GM20431 (cell line): ENCODE results near the gene SSB.
"Not testable (repeated sequence)": the region's sequence is repeated elsewhere in the genome, so short reads cannot be mapped to it uniquely, and the experiment has no call there.

Experiments
- in situ Hi-C: fragments of 300-500 bp; cut with MseI, MboI; formaldehyde crosslinking; loops from one replicate; pipeline ENCODE4 v1.15.0; 2020; ENCODE audit warnings: low sequenced_read_pairs; ENCODE audit not compliant: unreplicated experiment

SSB gene

DNA sequence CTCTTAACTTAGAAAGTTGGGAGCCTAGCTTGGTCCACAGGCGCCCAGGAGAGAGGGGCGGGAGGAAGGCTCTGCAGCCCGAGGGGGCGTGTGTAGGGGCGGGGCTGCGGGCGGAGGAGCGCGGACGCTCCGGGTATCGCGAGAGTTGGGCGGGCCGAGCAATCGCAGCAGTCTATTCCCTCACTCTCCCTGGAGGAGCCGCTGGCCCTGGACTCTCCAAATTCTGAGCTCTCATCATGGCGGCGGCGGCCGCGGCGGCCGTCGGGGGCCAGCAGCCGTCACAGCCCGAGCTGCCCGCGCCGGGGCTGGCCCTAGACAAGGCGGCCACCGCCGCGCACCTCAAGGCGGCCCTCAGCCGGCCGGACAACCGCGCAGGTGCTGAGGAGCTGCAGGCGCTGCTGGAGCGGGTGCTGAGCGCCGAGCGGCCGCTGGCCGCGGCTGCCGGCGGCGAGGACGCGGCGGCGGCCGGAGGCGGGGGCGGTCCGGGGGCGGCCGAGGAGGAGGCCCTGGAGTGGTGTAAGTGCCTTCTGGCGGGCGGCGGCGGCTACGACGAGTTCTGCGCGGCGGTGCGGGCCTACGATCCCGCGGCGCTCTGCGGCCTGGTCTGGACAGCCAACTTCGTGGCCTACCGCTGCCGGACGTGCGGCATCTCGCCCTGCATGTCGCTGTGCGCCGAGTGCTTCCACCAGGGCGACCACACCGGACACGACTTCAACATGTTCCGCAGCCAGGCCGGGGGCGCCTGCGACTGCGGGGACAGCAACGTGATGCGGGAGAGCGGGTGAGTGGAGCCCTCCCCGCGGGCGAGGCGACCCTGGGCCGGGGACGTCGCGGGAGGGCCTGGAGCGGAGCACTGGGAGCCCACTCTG lies 28.8 kb downstream of the SSB start, which contains the start of gene UBR3:
Gene UBR3, plus strand, starts transcription at position 183 of the 869 bp plus-strand sequence. Its CDS starts 54 bp downstream, at position 237.
- in situ Hi-C loops: no loop called here

DNA sequence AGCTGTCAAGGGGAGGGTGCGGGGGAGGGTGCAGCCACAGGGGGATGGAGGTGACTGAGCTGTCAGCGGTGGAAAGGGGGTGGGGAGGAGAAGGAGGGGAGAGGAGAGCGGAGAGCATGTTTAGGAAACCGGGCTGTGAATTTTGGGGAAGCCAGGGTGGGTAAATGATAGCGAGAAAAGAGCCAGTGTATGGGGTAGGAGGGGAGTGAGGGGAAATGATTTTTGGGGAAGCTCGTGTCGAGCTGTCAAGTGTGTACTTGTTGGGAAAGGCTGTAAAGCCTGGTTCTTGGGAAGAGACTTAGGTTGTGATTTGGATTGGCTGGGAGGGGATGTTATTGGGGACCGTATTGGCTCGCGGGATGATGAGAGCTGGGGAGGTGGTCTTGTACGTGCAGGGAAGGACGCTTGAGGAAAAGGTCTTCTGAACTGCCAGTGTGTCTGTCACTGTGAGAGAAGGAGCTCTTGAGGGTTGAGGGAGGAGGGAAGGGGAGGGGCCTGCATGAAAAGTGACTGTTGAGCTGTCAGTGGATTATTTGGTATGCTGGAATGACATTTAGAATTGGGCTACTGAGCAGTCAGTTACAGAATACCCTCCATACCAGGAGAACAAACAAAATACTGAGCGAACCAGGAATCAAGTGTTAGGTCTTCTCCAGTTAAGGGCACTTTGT lies 29.6 kb downstream of the SSB start:
- in situ Hi-C loops: no loop called here

DNA sequence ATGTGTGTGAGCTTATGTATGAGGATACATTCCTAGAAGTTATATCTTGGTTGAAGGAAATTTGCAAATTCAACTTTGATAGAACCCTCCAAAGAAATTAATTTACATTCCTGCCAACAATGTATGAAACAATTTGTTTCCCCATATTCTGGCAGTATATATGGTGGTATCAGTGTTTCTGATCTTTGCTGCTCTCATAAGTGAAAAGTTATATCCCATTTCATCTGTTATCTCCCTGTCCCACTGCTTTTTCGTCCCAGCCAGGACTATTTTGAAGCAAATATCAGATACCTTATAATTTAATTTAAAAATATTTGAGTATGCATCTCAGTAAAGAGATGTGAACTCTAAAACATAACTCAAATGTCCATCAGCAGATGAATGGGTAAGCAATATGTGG lies 35.7 kb downstream of the SSB start:
- in situ Hi-C loops: no loop called here

DNA sequence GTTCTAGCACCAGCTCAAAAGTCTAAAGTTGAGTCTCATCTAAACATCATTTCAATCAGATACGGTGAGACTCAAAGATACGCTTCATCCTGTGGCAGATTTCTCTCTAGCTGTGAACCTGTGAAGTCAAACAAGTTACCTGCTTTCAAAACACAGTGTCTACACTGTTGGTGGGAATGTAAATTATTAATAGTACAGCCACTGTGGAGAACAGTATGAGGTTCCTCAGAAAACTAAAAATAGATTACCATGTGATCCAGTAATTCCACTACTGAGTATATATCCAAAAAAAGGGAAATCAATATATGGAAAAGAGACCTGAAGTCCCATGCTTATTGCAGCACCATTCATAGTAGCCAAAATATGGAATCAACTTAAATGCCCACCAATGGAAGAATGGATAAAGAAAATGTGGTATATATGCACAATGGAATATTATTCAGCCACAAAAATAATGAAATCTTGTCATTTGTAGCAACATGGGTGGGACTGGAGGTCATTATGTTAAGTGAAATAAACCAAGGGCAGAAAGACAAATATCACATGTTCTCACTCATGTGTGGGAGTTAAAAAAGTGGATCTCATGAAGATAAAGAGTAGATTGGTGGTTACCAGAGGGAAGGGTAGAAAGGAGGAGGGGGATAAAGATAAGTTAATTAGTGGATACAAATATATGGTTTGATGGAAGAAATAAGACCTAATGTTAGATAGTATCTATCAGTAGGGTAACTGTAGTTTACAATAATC lies 40.2 kb downstream of the SSB start:
- in situ Hi-C loops: no loop called here

DNA sequence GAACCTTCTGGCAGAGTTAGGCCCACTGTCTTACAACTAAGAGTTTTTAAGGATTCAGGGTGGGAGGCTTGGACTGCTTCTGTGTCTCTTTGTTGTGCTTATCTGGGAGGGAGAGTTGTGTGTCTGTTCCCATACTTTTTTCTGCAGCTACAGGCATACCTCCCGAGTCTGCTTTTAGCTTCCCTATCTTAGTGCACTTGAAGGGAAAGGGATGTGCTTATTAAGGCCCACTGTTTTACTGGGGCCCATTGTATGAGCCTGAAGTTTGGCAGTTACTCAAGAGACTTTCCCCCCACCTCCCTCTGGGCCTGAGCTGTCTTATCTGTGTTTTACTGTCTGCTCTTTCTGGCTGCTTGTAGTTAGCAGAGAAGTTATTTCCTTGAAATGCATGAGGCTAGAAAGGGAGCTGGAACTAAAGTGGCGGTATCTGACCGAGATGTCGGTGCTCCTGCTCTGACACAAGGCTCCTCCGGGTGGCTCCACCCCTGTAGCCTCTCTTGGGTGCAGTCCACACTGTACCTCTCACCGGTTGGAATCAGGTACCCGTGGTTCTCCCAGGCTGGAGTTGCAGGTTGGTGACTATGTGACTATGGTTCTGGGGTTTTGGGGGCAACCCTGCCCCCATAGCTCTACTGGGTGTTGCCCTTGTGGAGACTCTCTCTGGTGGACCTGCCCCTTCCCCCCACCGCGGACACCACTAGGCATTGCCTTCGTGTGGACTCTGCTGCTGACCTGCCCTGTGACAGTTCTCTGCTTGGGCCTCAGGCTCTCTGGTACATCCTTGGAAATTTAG lies 41.5 kb downstream of the SSB start:
- in situ Hi-C loops: no loop called here

DNA sequence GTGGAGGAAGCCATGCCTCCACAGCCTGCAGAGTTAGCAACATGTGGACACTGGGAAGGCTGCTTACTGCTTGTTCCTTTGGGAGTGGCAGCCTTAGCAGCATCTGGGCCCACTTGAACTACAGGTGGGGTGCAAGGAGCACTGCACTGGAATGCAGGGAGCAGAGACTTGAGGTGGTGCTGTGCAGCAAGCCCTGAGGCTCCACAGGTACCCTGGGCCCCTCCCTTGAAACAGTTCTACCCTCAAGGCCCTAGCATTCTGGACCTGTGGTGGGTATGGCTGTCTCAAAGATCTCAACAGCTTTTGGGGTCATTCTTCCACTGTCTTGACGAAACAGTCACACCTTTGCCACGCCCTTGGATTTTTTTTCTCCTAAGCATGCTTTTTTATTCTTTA lies 42.1 kb downstream of the SSB start:
- in situ Hi-C loops: no loop called here

DNA sequence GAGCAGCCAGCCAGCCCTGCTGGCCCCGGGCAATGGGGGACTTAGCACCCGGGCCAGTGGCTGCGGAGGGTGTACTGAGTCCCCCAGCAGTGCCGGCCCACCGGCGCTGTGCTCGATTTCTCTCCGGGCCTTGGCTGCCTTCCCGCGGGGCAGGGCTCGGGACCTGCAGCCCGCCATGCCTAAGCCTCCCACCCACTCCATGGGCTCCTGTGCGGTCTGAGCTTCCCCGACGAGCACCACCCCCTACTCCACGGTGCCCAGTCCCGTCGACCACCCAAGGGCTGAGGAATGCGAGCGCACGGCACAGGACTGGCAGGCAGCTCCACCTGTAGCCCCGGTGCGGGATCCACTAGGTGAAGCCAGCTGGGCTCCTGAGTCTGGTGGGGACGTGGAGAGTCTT lies 43.0 kb downstream of the SSB start:
- in situ Hi-C loops: not testable (repeated sequence)

DNA sequence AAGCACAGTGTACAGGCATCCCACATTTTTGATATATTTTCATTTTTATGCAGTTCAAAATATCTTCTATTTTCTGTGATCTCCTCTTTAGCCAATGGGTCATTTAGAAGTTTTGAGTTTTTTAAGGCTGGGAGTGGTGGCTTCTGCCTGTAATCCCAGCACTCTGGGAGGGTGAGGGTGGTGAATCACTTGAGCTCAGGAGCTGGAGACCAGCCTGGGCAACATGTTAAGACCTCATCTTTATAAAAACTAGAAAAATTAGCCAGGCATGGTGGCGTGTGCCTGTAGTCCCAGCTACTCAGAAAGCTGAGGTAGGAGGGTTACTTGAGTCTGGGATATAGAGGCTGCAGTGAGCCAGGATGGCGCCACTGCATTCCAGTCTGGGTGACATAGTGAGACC lies 46.3 kb downstream of the SSB start:
- in situ Hi-C loops: no loop called here

DNA sequence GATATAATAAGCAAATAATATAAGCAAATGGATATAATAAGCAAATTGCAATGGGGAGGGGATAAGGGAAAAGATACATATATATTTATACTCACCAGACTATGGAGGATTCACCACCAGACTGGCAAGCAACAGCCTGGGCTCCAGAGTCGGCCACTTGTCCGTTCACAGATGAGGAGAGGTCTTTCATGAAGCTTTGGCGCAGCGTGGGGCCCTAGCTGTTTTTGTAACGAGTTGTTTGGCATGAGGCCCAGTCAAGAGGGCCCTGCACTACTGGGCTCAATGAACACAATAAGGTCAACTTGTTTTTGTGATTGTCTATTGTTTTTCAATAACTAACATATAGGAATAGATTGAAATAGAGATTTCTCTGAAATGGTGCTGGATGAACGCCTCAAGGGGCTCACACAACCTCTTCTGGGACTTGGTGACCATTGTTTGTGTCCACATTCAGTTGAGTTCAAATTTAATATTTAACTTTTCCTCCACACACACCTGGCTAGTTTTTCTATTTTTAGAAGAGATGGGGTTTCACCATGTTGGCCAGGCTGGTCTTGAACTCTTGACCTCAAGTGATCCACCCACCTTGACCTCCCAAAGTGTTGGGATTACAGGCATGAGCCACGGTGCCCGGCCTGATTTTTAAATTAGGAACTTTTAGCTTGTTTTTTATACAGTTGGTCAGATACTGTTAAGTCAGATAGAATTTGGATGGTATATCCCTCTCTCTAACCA lies 50.5 kb downstream of the SSB start:
- in situ Hi-C loops: not testable (repeated sequence)

DNA sequence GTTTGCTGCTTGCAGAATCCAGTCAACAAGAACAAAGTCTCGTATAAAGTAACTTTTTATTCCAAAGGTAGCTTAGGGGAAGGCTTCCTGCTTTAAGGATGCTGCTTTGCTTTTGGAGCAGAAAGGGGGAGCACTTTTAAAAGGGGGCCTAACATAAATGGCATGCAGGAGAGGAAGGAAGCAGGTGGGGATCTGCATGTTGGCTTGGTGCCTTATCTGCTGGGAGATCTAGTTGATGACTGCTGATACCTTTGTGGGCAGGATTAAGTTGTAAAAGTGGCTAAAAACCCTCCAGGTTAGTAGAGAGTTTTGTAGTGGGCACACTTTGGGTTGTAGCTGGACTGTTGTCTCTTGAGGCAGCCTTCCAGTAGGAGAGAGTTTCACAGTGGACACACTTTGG lies 51.0 kb downstream of the SSB start:
- in situ Hi-C loops: no loop called here

DNA sequence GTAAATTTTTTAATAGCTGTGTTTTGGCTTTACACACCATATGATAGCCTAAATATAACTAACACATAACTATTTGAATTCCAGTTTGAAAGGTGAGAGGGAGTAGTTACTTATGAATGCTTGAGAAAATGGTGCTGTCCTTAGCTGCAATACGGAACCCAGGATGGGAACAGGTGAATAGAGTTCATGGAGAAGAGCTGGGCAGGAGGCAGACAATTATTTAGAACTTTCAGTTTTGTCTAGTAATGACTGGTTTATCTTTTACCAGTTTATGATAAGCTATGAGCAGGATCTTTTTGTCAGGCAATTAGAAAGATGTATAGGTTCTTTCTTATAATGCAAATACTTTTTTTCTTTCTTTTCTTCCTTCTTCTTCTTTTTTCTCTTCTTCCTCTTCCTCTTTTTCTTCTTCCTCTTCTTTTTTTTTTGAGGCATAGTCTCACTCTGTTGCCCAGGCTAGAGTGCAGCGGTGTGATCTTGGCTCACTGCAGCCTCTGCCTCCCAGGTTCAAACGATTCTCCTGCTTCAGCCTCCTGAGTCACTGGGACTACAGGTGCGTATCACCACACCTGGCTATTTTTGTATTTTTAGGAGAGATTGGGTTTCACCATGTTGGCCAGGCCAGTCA lies 54.5 kb downstream of the SSB start:
- in situ Hi-C loops: no loop called here

DNA sequence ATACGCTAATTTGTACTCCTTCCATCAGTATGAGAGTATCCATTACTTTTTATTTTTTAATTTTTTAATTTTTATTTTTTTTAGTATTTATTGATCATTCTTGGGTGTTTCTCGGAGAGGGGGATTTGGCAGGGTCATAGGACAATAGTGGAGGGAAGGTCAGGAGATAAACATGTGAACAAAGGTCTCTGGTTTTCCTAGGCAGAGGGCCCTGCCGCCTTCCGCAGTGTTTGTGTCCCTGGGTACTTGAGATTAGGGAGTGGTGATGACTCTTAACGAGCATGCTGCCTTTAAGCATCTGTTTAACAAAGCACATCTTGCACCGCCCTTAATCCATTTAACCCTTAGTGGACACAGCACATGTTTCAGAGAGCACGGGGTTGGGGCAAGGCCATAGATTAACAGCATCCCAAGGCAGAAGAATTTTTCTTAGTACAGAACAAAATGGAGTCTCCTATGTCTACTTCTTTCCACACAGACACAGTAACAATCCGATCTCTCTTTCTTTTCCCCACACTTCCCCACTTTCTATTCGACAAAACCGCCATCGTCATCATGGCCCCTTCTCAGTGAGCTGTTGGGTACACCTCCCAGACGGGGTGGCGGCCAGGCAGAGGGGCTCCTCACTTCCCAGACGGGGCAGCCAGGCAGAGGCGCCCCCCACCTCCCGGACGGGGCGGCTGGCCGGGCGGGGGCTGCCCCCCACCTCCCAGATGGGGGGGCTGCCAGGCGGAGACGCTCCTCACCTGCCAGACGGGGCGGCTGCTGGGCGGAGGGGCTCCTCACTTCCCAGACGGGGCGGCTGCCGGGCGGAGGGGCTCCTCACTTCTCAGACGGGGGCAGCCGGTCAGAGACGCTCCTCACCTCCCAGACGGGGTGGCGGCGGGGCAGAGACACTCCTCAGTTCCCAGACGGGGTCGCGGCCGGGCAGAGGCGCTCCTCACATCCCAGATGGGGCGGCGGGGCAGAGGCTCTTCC lies 56.9 kb downstream of the SSB start:
- in situ Hi-C loops: not testable (repeated sequence)

DNA sequence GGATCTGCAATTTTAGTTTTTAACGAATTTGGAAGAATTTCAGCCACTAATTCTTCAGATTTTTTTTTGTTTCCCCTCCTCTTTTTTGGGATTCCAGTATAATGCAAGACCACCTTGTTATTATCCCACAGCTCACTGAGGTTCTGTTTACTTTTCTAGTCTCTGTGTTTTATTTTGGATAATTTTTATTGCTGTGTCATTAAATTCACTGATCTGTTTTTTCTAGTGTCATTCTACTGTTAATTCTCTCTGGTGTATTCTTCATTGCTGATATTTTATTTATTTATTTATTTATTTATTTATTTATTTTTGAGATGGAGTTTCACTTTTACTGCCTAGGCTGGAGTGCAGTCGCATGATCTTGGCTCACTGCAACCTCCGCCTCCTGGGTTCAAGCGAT lies 60.8 kb downstream of the SSB start:
- in situ Hi-C loops: no loop called here

DNA sequence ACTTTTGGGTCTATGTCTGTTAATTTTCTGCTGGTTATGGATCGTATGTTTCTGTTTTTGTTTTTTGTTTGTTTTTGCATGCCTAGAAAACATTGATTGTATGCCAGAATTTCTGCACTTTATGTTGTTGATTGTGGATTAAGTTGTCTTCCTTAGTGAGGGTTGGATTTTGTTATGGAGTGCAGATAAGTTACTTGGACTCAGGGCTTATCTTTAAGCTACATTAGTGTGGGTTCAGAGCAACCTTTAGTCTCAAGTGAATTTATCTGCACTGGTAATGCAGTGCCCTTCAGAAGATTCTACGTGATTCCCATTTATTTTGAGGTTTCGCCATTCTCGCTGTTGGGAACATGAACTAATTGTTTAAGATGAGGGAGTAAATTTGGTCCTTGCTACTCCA lies 61.5 kb downstream of the SSB start:
- in situ Hi-C loops: no loop called here
